OCI-LY3 (cell line): ENCODE data around the gene PTPRU.

Experiments
- CTCF ChIP-seq: fragments of 200-600, 300-600 bp; sonication (generic); IDR thresholded peaks from 2 replicates; pipeline ENCODE4 v1.5.1; 2014; ENCODE audit warnings: antibody characterized with exemption, low read length, low read depth
- EZH2phosphoT487 ChIP-seq: fragments of 200-600 bp; shearing (Covaris generic); IDR thresholded peaks from 2 replicates; pipeline ENCODE4 v1.6.1; 2018; ENCODE audit warnings: antibody characterized with exemption, mixed run types, low read depth

GRCh38 chr1:29240986-29241385 is 4.7 kb downstream of the PTPRU start:
- no peak for TF ChIP-seq CTCF
- TF ChIP-seq EZH2phosphoT487, result no peak
